HG02938 (cell line): ENCODE results near the gene LRRC8E.

Experiments used
- ATAC-seq: cut with Tn5 transposase; IDR thresholded peaks from one replicate; pipeline ENCODE4 v1.9.1; 2021; ENCODE audit warnings: mild to moderate bottlenecking, moderate library complexity; ENCODE audit not compliant: unreplicated experiment

Gene LRRC8E

GRCh38 chr19:7918615-7919421 lies 30.5 kb downstream of the LRRC8E start:
- no peak for ATAC-seq

GRCh38 chr19:7919610-7920518 lies 31.6 kb downstream of the LRRC8E start, which contains the start of gene SNAPC2:
SNAPC2 (plus strand) TSS chr19:7920338; CDS start chr19:7920367, 29 bp downstream.
- ATAC-seq = peak; percentile 62

GRCh38 chr19:7920519-7921301 lies 32.4 kb downstream of the LRRC8E start:
- ATAC-seq = peak; percentile 34

- ATAC-seq = no peak
Measured at GRCh38 chr19:7921302-7921966, 33.1 kb downstream of the LRRC8E start.

- ATAC-seq = no peak
Measured at GRCh38 chr19:7921967-7922835, 33.9 kb downstream of the LRRC8E start.

GRCh38 chr19:7922836-7923195 lies 34.5 kb downstream of the LRRC8E start:
- ATAC-seq = no peak

- ATAC-seq = no peak
Measured at GRCh38 chr19:7923295-7924191, 35.2 kb downstream of the LRRC8E start.

- no peak for ATAC-seq
Measured at GRCh38 chr19:7924241-7924640, 35.9 kb downstream of the LRRC8E start.

- no peak for ATAC-seq
Measured at GRCh38 chr19:7924651-7925170, 36.4 kb downstream of the LRRC8E start.

- ATAC-seq = no peak
Measured at GRCh38 chr19:7925171-7925851, 37.0 kb downstream of the LRRC8E start.

- no peak for ATAC-seq
Measured at GRCh38 chr19:7926021-7926726, 37.9 kb downstream of the LRRC8E start, which contains the start of gene CTXN1. CTXN1 (minus strand) TSS chr19:7926135; CDS start chr19:7925538, 597 bp downstream.

GRCh38 chr19:7926727-7927604 lies 38.7 kb downstream of the LRRC8E start:
- no peak for ATAC-seq

- ATAC-seq = no peak
Measured at GRCh38 chr19:7927605-7928333, 39.5 kb downstream of the LRRC8E start.

GRCh38 chr19:7928334-7928706 lies 40.0 kb downstream of the LRRC8E start:
- ATAC-seq = no peak
